Measurements from ENCODE around the gene NFKB1.

NFKB1 gene

DNA sequence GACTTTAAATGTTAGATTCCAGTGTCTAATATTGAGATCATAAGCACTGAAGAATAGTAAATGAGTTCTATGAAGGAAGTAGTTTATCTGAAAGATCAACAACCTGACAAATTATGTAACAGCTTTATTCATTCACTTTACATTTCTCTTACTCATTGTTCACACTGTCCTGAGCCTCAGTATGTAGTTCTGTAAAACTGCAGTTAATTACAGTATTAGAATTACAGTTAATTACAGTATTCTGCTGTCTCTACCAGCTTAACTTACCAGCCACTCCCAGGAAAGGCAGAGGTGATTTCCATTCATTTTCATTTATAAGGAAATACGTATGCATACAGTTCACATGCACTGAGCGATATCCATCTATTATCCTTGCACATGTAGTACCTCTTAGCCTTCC, 32.7 kb downstream of the NFKB1 start:
- no peak for DNase-seq

- DNase-seq: no peak
Observed at GRCh38 chr4:102534845-102535244, 33.7 kb downstream of the NFKB1 start.

- no peak for DNase-seq
Observed at GRCh38 chr4:102535398-102536082, 34.4 kb downstream of the NFKB1 start.

GRCh38 chr4:102536768-102537167, 35.6 kb downstream of the NFKB1 start:
- DNase-seq: no peak

DNA sequence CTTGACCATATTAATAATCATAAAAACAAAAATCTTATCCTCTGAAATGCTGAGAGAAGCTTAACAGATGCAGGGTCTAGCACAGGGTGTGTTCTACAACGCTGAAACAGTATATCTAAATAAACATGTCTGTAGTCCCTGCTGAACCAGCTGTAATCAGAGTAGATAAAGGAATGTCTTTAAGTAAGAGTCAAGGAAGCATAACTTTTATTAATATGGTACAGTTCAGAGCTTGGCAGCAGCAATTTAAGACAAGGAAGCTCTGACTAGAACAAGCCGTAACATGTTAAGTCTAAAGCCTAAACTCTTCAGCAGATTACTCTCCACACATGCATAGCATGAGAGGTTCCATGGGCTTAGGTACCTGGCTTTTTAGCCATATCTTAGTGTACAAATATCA, 36.1 kb downstream of the NFKB1 start:
- DNase-seq: no peak

DNA sequence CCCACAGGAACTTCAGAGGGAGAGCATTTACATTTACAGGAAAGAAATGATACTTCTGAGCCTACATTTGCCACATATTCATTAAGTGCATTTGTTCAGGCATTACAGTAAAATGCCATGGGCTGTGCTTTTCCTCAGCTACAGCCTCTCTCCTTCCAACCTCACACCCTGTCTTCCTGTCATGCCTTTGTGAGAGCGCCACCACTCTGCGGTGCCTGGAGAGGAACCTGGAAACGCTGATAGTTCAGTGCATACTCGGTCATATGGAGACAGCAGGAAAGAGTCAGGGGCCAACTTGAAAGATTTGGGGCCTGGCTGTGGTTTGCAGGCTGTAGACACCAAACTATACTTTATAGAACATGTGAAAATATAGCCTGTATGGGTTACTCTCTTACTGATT, 40.5 kb downstream of the NFKB1 start:
- DNase-seq: no peak

DNA sequence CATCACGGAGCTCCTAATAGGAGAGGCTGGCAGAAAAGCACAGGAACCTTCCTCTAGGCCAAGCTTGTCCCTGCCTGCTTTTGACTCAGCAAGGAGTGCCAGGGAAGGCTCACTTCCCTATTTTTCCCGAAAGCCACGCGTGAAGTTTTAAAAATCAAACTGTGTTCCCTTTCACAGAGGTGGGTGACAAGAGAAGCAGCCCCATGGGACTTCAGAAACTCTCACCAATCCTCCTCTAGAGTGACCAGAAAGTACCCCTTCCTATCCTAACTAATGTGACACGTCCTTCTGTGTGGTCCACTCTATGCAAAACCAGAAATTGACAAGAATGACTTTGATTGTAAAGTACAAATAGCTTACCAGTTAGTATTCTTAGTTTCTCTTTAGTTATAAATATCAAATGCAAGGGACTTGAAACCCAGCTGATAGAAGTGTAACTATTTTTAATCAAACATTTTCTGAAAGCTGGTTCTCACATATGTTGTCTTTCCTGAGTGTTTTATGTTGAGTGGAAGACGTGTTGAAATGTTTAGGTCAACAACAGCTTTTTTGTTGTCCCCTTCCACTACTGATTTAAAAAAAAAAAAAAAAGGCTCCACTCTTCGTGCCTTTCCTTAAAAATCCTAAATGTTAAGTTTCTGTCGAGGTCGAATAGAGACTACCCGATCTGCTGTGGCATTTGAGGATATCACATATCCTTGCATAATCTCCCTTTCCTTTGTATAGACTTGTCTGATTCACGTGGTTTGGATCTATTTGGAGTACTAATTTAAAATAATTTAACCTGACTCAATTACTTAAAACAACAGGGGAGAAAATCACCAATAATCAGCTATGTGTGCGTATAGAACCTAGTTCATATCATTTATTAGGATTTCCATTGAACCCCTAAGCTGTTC, 42.1 kb downstream of the NFKB1 start:
- no peak for DNase-seq

GRCh38 chr4:102546635-102547034, 45.5 kb downstream of the NFKB1 start:
- no peak for DNase-seq

- no peak for DNase-seq
Observed at GRCh38 chr4:102547973-102548372, 46.8 kb downstream of the NFKB1 start.

DNA sequence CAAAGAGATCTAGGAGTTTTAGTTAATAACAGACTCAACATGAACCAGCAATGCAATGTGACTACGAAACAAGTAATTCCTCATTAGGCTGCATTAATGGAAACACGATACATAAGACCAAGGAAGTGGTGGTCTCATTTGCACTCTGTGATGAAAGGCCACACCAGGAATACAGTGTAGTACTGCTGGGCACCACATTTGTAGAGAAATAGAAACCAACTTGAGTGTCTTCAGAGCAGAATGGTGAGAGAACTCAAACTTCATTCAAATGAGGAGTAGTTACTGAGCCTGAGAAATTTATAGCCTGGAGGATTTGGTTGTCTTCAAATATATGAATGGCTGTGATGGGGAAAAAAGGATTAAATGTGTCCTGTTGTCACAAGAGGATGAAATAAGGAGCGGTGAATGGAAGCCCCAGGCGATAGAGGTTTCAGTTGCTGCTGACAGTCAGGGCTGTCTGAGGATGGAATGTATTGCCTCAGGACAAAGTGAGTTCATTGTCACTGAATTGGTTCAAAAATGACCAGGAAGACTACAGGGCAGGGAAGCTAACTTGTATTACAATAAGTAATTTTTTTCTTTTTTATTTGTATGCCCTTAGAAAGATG, 50.9 kb downstream of the NFKB1 start:
- DNase-seq: no peak

DNA sequence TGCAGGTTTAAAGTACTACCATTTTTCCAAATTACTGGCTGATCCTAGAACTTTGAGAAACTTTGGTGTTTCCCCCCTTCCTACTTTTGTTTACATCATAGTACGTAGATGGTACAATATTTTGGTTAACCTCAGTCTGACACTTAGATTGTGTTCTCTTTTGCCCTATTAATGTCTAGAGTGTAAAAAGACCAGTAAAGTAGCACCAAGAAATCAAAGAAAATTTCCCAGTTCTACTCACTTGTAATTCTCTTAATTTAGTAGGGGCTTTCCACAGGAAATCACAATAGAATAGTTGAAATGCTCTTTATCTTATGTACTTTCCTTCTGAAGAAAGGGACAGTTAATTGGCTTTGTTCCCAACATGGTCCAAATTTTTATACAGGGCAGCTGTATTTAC, 51.6 kb downstream of the NFKB1 start:
- no peak for DNase-seq

DNA sequence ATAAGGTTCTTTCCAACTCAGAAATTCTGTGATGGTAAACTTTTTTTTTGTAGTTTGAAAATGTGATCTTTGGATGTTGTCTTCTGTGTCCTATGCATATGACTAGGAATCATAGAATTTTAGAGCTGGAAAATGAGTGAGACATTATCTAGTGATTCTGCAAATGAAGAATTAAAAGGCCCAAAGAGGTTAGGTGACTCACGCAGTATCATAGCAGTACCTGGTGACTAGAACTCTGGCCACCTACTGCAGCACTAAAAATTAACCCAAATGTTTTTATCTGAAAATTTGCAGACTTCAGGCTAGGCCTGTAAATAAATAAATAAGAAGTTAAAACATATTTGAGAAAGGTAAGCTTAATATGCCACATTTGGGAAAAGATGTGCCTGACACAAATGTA, 52.8 kb downstream of the NFKB1 start:
- DNase-seq: no peak

DNA sequence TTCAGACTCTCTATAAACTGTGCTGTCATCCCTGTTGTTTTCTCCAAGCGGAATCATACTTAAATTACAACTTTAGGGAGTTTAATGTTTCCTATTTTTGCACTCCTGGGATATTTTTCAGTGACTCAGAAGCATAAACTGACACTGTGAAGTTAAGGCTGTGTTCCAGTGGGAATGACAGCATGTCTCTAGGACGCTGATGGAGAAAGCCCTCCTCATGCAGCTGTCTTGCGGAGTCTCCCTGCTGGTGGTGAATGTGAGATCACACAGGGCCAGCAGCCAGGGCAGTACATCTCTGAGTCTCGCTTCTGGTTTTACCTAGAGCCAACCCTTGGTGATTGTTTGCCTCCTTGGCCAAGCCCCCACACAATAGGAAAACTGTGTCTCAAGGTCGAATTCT, 53.3 kb downstream of the NFKB1 start:
- no peak for DNase-seq

DNA sequence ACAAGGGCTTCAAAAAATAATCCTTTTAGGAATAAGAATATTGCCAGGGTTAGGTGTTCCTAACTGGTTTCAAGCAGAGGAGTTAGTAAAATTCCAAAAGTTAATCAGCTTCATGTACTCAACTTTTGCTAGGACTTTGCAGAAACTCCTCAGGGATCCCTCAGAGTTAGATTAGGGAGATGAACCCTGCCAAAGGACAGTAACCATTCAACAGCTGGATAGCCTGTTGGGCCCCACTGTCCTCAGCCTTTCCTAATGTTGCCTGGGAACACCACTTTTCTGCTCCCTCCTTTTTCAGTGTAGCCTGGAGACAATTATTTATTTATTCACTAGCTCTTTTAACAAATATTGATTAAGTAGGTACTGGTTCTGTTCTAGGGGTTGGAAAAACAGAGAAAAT, 53.8 kb downstream of the NFKB1 start:
- no peak for DNase-seq

DNA sequence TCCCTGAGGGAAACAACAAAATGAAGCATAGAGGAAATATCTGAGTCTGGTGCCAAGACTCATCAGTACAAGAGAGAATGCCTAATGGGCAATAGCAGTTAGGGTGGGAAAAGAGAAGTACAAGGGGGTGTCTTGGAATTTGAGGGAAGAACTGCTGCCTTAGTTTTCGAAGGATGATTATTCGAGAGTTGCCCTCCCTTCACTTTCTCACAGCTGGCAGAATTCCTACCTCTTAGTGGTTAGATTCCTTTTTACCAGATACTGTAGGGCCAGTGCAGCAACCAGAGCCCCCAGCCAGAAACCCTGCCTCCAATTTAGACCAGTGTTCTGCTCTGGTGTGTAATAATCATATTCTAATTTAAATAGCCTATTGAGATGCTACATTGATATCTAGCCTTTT, 56.5 kb downstream of the NFKB1 start:
- no peak for DNase-seq

DNA sequence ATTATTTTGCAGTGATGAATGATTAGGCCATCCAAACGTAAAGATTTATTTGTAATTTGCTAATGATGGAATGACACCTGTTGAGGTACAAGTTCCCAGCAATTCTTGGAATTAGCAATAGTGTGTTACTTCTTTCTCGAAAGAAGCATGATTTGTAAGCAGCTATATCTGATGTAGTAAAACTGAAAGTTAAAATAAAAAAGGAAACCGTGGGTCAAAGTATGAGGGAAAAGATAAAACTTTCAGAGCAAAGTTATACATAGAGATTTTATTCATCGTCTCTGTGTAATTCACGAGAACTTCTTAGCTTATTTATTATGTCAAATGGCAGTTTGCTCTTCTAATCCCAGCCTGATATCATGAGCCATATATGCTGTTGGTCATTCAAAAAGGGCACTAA, 59.0 kb downstream of the NFKB1 start:
- DNase-seq: no peak

- no peak for DNase-seq
Observed at GRCh38 chr4:102560571-102561341, 59.6 kb downstream of the NFKB1 start.

GRCh38 chr4:102563000-102563399, 61.8 kb downstream of the NFKB1 start:
- no peak for DNase-seq

- peak in 1 of 2 donors; percentile 48 for DNase-seq
Observed at GRCh38 chr4:102564399-102565059, 63.4 kb downstream of the NFKB1 start.

GRCh38 chr4:102565696-102566095, 64.5 kb downstream of the NFKB1 start:
- DNase-seq: no peak

DNA sequence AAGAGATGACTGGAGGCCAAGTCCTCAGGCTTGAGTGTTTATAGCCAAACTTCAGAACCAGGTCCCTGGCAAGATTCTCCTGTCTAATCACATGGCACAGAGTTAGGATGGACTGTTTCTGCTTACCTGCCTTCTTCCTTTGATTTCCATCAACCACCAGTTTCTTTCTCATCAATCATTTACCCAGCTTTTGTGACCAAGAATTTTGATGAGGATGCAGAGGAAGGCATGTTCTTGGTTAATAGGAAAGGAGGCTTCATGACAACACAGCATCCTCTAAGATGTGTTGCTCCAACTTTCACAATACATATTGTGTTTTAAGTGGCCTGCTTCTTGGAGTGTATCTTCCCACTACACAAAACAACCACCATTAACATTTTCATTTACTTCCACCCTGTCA, 65.3 kb downstream of the NFKB1 start:
- no peak for DNase-seq

GRCh38 chr4:102567427-102567826, 66.3 kb downstream of the NFKB1 start:
- no peak for DNase-seq

GRCh38 chr4:102569200-102569599, 68.0 kb downstream of the NFKB1 start:
- DNase-seq: no peak

Measured in bone marrow (tissue), 2 donors.